Fibroblast of lung (primary cell): ENCODE measurements around the gene ZMYM4. TPM values are rescaled to one million over a fixed set of nuclear protein-coding genes. Genes with fewer than 3 reads are reported as not detected.

ENCODE experiments used
- DNase-seq, 2 donors: peaks; one replicate each; pipeline versions ENCODE4 v3.0.0 to v3.0.0-alpha.2; 2010; ENCODE audit warnings: low read depth in 2 of 2
- H2AFZ ChIP-seq: 2 replicates; pipeline ENCODE4 v1.5.1; 2012; ENCODE audit warnings: low read length, control low read depth, inconsistent platforms
- H3K27ac ChIP-seq: 2 replicates; pipeline ENCODE4 v1.5.1; 2011; ENCODE audit warnings: low read length, control low read depth; ENCODE audit not compliant: insufficient read depth
- H3K27me3 ChIP-seq: 2 replicates; pipeline ENCODE4 v1.5.1; 2011; ENCODE audit warnings: mild to moderate bottlenecking, low read length; ENCODE audit not compliant: control insufficient read depth, insufficient read depth
- H3K36me3 ChIP-seq: 2 replicates; pipeline ENCODE4 v1.5.1; 2011; ENCODE audit warnings: low read length; ENCODE audit not compliant: control insufficient read depth, insufficient read depth
- H3K4me1 ChIP-seq: 2 replicates; pipeline ENCODE4 v1.5.1; 2011; ENCODE audit warnings: low read length; ENCODE audit not compliant: control insufficient read depth, insufficient read depth; ENCODE audit errors: extremely low read depth
- H3K4me2 ChIP-seq: 2 replicates; pipeline ENCODE4 v1.5.1; 2011; ENCODE audit warnings: low read length, control low read depth; ENCODE audit not compliant: insufficient read depth; ENCODE audit errors: extremely low read depth
- H3K4me3 ChIP-seq, 4 experiments: fragments of 200-600 bp in 1 of 4; sonication (generic) in 1 of 4; replicated peaks in 1 of 4; 2 replicates each; pipeline ENCODE4 v1.5.1; 2011 to 2016; ENCODE audit warnings: low read length in 4 of 4, low read depth in 3 of 4, mild to moderate bottlenecking in 3 of 4, control low read depth in 2 of 4, inconsistent platforms in 1 of 4, mixed read lengths in 1 of 4; ENCODE audit not compliant: insufficient read depth in 1 of 4; ENCODE audit errors: control extremely low read depth in 1 of 4
- H3K79me2 ChIP-seq: 2 replicates; pipeline ENCODE4 v1.5.1; 2012; ENCODE audit warnings: mild to moderate bottlenecking, low read length, inconsistent platforms; ENCODE audit not compliant: control insufficient read depth, insufficient read depth
- H3K9ac ChIP-seq: 2 replicates; pipeline ENCODE4 v1.5.1; 2011; ENCODE audit warnings: mild to moderate bottlenecking, low read length, control low read depth; ENCODE audit not compliant: insufficient read depth
- H3K9me3 ChIP-seq: 2 replicates; pipeline ENCODE4 v1.5.1; 2012; ENCODE audit warnings: low read depth, low read length; ENCODE audit not compliant: control insufficient read depth, insufficient read depth
- H4K20me1 ChIP-seq: 2 replicates; pipeline ENCODE4 v1.5.1; 2011; ENCODE audit warnings: low read length; ENCODE audit not compliant: control insufficient read depth, insufficient read depth; ENCODE audit errors: extremely low read depth
- EZH2 ChIP-seq: IDR thresholded peaks from 2 replicates; pipeline ENCODE4 v1.5.1; 2012; ENCODE audit warnings: low read length, control low read depth, mild to moderate bottlenecking; ENCODE audit errors: missing control alignments
- polyA plus RNA-seq, 2 donors: library from polyadenylated mRNA; depleted of rRNA in 1 of 2; stranded (reverse) in 1 of 2; unstranded in 1 of 2; fragments of >200 nt; gene quantifications; 2 replicates each; pipeline ENCODE4 v1.2.1, GENCODE V29; 2011 to 2012; ENCODE audit warnings: missing spikeins in 1 of 2
- total RNA-seq: library from RNA; depleted of rRNA; stranded (reverse); fragments of >200 nt; gene quantifications from 2 replicates; pipeline ENCODE4 v1.2.1, GENCODE V29; 2014
- TF ChIP-seq, protein P1 (sequence below), 2 donors: IDR thresholded peaks in 1 of 2; conservative IDR thresholded peaks in 1 of 2; 1 replicate in 1 of 2; 2 replicates in 1 of 2; pipeline ENCODE4 v1.5.1; 2011 to 2012; ENCODE audit warnings: low read length in 2 of 2, control low read depth in 1 of 2, inconsistent platforms in 1 of 2, low read depth in 1 of 2, mild to moderate bottlenecking in 1 of 2

ZMYM4 gene
- total and polyA plus RNA-seq, 2 donors (not counting 1 experiment from before 2014, with no cell fraction given) = 40.5 to 54.1 TPM

DNA sequence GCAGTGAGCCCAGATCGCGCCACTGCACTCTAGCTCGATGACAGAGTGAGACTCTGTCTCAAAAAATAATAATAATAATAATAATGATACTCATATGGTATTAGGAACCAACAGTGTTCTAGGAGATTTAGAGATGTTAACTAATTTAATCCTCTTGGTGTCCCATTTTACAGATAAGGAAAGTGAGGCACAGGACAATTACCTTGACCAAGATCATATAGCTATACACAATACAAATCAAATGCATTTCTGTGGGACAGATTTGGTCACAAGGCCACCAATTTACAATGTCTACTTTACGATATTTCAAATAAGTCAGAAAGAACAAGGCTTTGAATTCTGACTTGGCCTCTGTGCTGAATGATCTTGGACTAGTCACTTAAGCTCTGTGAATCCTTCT lies 2.2 kb upstream of the ZMYM4 start:
- Histone ChIP-seq H3K9ac (no peak overlapping the region), H3K27ac (no peak overlapping the region), H3K4me2 (no peak overlapping the region), H3K79me2 (peaks cover 26% of the 10 kb centered on the region), H4K20me1 (no peaks in the 10 kb centered on the region), H2AFZ (no peak overlapping the region), H3K4me3 (no peak overlapping the region), H3K4me1 (no peaks in the 10 kb centered on the region), H3K9me3 (no peaks in the 10 kb centered on the region), H3K36me3 (no peaks in the 10 kb centered on the region), H3K27me3 (no peaks in the 10 kb centered on the region)
- no peak for DNase-seq
- TF ChIP-seq EZH2 = no peak
- TF ChIP-seq, protein P1, sequence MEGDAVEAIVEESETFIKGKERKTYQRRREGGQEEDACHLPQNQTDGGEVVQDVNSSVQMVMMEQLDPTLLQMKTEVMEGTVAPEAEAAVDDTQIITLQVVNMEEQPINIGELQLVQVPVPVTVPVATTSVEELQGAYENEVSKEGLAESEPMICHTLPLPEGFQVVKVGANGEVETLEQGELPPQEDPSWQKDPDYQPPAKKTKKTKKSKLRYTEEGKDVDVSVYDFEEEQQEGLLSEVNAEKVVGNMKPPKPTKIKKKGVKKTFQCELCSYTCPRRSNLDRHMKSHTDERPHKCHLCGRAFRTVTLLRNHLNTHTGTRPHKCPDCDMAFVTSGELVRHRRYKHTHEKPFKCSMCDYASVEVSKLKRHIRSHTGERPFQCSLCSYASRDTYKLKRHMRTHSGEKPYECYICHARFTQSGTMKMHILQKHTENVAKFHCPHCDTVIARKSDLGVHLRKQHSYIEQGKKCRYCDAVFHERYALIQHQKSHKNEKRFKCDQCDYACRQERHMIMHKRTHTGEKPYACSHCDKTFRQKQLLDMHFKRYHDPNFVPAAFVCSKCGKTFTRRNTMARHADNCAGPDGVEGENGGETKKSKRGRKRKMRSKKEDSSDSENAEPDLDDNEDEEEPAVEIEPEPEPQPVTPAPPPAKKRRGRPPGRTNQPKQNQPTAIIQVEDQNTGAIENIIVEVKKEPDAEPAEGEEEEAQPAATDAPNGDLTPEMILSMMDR (conservative IDR thresholded peaks at IDR 0.05 in 1 of 2, IDR thresholded peaks at IDR 0.05 in 1 of 2; ENCODE audit: low read depth in 1 of 2, low read length in 2 of 2) = no peak

DNA sequence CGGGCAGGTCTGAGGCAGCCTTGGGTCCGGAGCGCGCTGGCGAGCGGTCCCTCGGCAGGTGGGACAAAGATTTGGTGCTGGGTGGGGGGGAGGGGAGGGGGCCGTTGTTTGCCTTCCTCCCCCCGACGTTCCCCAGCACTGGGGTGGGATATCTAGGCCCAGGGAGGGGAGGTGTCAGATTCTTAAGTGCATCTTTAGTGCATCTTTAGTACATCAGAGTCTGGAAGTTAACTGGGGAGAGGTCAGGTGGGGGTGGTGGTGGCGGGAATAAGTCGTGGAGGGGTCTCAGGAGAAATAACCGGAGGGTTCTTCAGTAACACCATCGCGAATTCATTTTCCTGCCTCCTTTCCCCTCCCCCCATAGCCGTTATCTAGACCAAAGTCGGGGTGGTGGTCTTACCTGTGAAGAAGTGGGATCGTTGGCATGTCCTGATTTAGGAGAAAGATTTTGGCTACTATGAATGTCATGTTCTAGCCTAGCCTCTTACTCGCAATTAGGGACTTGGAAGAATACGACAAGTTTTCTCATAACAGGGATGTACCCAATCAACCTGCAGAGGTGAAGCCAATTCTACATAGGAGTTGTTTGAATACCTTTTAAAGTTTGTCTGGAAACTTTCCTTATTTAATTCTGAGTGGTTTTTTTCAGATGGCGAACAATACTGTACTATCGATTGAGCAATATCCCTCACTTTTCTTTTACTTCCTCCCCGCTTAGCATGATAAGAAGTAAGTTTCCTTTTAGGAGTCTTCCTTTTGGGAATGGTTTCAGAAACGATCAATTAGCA lies 886 bp downstream of the ZMYM4 start:
- Histone ChIP-seq H2AFZ (peak overlapping the region; percentile 48), H3K27ac (peak overlapping the region; percentile 79), H3K4me2 (peak overlapping the region; percentile 92), H3K9me3 (no peaks in the 10 kb centered on the region), H3K4me3 (peak overlapping the region; percentile 88 to 98 (median 92)), H3K9ac (peak overlapping the region; percentile 92), H3K79me2 (peaks cover 54% of the 10 kb centered on the region), H3K4me1 (no peaks in the 10 kb centered on the region), H3K36me3 (no peaks in the 10 kb centered on the region), H3K27me3 (no peaks in the 10 kb centered on the region), H4K20me1 (peaks cover 3% of the 10 kb centered on the region)
- DNase-seq = peak in 1 of 2 donors; percentile 25
- TF ChIP-seq EZH2 = no peak
- TF ChIP-seq, protein P1 (conservative IDR thresholded peaks at IDR 0.05 in 1 of 2, IDR thresholded peaks at IDR 0.05 in 1 of 2; ENCODE audit: low read depth in 1 of 2, low read length in 2 of 2) = no peak

DNA sequence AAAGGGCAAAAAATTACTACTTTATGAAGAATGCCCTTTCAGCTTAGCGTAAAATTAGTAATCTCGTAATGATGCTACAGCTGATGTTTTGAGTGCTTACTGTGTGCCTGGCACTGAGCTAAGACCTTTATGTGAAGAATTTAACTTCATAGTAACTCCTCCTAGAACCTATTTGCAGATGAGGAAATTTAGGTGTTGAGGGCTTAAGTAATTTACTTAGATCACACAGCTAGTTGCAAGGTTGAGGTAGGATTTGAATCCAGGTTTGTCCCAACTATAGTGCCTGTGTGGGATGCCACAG lies 1.4 kb downstream of the ZMYM4 start:
- Histone ChIP-seq H3K9me3 (no peaks in the 10 kb centered on the region), H3K36me3 (no peaks in the 10 kb centered on the region), H4K20me1 (peaks cover 3% of the 10 kb centered on the region), H3K4me3 (peak overlapping the region; percentile 88 to 98 (median 92)), H3K4me1 (no peaks in the 10 kb centered on the region), H3K27me3 (no peaks in the 10 kb centered on the region), H3K27ac (no peak overlapping the region), H2AFZ (no peak overlapping the region), H3K9ac (no peak overlapping the region), H3K79me2 (peaks cover 59% of the 10 kb centered on the region), H3K4me2 (peak overlapping the region; percentile 92)
- TF ChIP-seq, protein P1 (conservative IDR thresholded peaks at IDR 0.05 in 1 of 2, IDR thresholded peaks at IDR 0.05 in 1 of 2; ENCODE audit: low read depth in 1 of 2, low read length in 2 of 2) = no peak
- TF ChIP-seq EZH2 = no peak
- peak in 1 of 2 donors; percentile 2 for DNase-seq
